ENCODE results near the gene ESPNL.
"Not testable (repeated sequence)": the region's sequence is repeated elsewhere in the genome, so short reads cannot be mapped to it uniquely, and the experiment has no call there.

ESPNL gene

DNA sequence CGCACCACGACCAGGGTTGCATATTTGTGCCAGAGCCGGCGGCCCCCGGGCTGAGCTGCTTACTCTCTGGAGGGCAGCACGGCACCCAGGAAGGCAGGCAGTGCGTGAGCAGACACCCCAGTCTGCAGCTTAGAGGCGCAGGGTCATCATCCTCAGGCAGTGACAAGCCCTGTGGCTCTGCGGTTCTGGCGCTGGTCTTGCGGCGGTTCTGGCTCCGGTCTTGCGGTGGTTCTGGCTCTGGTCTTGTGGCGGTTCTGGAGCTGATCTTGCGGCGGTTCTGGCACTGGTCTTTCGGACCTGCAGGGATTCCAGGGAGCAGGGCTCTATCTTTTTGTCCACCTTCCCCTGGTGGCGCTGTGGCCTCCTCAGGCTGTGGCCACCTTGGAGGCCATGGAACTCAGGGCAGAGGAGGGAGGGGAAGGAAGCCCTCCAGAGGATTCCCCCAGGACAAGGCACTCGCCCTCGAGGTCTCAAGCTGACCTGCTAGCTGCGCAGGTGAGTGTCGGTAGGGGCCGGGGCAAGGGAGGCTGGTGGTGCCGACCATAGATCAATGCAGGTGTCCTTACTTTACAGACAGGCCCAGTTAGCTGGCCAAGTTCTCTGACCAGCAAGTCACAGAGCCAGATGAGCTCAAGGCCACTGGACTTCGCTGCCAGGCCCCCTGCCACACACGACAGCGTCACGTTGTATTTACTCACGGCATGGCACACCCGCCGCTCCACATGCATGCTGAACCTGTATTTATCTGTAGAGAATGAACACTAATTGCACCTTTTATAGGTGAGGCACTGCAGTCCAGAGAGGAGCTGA is 14.9 kb downstream of the ESPNL start:
- DNase-seq (ENCODE audit: low read depth): no peak

DNA sequence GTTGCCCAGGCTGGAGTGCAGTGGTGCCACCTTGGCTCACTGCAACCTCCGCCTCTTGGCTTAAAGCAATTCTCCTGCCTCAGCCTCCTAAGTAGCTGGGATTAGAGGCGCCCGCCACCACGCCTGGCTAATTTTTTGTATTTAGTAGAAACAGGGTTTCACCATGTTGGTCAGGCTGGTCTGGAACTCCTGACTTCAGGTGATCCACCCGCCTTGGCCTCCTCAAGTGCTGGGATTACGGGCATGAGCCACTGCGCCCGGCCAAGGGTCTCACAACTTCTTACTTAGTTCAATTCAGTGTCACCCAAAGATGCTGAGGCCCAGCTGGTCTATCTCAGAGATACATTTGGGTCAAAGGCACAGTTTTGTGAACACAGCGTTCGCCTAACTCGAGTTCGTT is 15.6 kb downstream of the ESPNL start:
- not testable (repeated sequence) for DNase-seq (ENCODE audit: low read depth)

DNA sequence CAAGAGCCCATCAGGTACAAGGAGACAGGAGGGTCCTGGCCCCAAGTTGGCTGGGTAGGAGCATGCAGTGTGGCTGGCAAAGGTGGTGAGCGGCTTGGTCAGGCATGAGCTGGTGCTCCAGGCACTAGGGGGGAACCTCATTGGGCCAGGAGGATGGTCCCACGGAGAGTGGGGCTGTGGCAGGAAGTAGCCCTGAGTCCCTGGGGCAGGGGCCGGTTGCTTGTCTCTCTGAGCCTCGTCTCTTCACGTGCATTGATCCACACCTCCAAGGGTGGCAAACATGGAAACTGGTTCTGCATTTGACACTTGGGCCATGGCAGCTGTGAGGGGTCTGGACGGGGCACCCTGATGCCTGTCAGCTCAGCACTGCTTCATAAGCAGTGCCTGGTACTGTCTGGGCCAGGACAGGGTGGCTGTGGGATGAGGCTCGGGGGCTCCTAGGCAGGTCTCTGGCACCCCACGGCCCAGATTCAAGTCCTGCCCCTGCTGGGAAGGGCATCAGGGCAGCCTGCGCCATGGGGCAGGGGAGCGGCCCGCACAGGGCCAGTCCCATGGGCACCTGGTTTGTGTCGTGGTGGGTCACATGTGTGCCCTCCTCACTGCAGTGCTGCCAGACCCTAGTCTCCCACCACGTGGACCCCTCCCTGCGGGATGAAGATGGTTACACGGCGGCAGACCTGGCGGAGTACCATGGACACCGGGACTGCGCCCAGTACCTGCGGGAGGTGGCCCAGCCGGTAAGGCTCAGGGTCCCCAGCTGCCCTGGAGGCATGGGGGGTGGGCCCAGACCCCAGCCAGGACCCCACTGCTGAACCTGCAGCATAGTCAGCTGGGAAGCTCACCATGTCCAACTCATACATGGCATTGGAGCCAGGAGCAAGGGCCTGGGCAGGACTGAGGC is 16.4 kb downstream of the ESPNL start:
- no peak for DNase-seq (ENCODE audit: low read depth)

DNA sequence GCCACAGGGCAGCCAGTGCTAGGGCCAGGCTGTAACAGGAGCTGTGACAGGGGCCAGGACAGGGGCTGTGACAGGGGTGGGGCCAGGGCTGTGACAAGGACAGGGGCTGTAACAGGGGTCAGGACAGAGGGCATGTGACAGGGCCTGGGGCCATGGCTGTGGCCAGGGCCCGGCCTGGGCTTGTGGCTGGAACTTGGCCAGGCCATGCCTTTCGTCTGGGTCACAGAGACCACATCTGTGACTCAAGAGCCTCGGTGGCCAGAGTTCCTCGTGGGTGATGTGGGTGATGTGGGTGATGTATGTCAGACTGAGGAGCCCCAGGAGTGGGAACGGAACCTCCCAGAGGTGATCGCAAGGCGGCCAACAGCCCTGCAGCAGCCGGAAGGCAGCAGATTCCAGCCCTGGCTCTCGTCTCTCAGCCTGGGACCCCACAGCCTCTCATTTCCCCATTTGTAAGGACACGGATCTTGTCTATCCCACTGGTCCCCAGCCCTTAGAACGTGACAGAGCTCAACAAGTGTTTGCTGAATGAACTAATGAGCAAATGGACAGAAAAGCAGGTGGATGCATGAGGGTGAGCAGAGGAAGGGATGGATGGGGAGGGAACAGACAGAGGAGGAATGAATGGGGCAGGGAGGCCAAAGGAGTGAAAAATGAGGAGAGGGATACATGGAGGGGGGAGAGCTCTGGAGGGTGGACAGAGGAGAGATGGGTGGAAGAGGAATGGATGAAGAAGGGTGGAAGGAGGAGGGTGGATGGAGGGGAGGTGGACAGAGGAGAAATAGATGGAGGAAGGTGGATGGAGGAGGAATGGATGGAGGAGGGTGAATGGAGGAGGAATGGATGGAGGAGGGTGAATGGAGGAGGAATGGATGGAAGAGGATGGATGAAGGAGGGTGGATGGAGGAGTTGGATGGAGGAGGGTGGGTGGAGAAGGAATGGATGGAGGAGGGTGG is 17.3 kb downstream of the ESPNL start:
- no peak for DNase-seq (ENCODE audit: low read depth)

DNA sequence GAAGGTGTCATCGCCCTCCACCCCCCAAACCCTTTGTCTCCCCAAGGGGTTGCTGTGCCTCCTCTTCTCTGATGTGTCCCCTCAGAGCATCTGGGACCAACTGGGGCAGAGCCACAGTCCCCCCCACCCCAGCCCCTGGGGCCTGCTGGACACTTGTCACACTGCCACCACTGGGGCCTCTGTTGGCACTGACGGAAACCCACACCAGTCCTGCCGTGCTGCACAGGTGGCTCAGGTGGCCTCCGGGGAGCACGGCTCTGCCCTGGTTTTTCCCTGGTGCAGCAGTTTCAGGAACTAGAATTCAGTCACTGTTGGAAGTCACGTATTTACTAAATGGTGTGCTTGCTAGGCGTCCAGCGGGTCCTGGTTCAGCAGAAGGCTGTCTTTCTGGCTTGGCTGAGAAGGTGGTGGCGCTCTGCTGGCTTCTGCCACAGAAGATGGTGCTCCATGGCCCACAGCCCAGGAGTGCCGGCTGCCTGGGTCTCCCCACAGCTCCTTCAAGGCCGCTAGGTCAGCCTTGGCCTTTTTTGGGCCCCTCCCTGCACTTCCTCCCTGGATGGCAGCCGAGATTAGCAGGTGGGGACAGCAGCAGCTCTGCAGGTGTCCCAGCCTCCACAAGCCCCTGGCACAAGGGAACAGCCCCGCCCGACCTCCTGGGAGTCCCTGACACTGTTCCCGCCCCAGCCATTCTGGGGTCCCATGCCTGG is 19.8 kb downstream of the ESPNL start:
- no peak for DNase-seq (ENCODE audit: low read depth)

DNA sequence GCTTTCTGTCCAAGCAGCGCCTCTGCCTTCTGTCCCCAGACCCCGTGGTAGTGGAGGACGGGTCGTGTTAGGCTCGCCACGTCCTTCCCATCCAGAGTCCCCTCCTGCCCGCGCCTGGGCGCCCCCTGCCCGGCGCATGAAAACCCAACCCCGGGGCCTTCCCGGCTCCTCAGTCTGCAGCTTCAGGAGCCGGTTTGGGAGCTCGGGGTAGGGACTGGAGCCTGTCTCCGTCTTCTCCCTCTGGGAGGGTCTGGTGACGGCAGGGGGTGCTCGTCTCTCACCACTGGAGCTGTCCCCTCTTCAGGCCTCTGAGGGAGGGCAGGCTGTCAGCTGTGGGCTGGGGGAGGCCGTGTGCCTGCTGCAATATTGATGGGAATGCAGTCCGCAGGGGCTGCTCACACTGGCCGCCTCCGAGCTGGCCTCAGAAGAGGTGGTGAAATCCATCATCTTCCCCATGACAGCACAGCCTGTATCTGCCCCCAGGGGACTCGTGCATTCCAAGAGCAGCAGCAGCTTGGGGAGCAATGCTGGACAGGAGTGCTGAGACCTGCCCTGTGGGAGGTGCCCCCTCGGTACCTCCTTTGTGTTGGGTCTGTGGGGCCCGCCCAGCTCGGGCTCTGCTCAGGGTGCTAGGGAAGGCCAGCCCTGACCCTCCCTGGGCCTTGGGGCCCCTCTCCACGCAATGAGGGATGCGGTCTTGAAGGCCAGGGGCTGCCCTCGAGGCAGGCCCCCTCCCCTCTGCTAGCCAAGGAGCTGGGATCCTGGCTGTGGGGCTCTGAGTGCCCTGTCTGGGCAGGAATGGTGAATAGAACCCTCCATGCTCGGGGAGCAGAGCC is 20.5 kb downstream of the ESPNL start:
- DNase-seq (ENCODE audit: low read depth): no peak

DNA sequence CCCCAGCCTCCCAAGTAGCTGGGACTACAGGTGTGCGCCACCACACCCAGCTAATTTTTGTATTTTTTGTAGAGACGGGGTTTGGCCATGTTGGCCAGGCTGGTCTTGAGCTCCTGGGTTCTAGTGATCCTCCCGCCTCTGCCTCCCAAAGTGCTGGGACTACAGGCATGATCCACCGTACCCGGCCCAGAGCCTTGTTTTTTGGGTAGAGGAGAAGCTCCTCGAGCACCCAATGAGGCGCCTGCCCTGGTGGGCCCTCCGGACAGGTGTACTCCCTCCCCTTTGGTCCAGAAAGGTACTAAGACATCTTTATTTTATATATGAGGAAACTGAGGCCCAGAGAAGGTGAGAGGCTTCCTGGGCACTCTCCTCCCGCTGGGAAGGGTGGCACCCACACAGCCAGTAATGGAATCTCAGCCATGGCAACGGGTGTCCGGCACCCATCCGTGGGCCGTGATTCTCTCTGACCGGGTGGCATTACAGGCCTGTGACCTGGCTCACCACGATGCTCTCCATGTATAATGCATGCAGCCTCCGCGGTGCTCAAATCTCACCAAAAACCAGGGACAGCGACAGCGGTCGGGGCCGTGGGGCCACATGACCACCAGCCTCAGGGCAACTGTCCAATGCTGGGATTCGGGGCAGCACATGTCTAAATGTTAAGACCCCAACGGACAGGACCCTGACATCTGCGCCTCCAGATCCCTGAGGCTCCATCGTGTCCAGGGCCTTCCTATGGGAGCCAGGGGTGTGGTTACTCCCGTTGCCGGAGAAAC is 21.6 kb downstream of the ESPNL start:
- no peak for DNase-seq (ENCODE audit: low read depth)

DNA sequence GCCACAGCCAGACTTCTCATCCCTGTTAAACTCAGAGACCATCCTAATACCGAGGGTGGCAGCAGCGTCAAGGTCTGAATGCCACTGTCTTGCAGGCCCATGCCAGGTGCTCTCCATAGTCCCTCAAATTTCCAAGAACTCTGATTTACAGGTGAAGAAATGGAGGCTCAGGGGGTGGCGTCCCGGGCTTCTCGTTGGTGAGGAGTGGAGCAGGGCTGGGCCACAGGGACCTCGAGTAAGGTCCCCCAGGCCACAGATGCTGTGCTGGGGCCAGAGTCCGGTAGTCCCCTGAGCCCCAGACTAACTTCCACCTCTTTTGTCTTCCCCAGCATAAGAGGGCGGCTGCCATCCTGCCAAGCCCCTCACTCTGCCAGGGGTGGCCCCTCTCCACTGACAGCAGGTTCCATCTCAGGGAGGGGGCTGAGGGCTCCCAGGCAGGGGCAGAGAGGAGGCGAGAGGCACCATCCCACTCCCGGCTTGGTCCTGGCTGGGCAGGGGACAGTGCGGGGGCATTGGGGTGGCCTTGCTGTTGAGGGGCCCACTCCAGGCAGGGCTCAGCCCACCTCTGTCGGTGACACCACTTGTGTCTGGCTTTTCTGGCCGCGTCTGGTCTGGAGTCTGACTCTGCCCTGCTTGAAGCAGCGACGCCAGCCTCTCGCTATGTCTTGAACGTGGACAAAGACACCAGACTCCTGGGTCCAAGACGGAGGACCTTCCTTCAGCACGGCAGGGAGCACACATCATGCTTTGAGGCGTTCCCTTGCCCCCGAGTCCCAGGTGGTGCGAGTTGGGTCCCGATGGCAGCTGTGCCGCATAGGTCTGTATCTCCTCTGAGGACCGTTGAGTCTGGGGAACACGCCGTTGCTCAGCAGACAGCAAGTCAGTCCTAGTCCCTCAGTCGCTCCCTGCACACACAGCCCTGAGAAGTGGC is 22.4 kb downstream of the ESPNL start:
- no peak for DNase-seq (ENCODE audit: low read depth)

DNA sequence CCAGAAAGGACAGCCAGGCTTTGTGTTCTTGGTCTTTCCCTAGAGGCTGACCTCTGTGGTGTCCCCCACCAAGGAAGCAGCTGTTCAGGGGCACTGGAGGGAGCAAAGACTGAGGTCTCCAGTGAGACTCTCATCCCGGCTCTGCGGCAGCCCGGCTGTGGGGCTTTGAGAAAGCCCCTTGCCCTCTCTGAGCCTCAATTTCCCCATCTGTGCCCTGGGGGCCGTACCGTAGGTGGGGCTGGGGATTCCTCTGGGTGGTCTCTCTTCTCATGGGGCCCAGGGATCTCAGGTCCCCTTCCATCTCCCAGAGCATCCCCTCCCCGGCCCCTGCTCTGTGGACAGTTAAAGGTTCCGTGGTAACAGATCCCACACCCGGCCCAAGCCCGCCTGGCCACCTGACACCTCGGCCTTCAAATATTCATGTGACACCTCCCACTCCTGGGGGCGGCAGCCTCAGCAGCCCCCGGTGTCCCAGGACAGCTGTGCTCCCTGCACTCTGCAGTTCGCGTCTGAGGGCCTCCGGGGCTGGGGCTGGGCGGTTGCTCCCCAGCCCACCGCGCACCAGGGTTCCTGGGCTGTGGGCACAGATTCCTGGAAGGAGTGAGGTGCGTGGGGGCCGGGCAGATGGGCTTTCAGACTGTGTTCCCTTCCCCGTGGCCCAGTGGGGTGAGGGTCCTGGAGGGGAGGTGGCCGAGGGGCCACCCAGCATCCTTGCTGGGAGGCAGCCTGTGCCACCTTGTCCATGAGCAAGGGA is 23.3 kb downstream of the ESPNL start:
- no peak for DNase-seq (ENCODE audit: low read depth)

DNA sequence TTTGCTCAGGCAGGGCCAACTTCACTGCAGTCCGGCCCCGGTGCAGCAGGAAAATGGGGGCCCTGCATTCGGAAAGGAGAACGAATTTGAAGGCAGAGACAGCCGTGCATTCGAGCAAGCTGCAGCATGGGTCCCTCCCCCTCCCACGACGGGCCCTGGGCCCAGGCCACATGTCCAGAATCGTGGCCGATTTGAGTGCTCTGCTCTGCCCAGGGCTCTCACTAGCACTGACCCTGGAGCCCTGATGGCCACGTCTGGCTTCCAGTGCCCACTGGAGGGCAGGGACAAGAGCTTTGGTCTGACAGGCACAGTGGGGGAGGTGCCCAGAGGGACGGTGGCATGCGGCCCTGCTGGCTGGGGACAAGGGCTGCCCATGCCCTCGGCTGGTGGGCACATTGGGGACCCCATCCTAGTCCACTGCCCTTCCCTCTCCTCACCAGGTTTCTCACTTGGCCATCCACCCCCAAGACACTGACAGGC is 23.9 kb downstream of the ESPNL start:
- no peak for DNase-seq (ENCODE audit: low read depth)

DNA sequence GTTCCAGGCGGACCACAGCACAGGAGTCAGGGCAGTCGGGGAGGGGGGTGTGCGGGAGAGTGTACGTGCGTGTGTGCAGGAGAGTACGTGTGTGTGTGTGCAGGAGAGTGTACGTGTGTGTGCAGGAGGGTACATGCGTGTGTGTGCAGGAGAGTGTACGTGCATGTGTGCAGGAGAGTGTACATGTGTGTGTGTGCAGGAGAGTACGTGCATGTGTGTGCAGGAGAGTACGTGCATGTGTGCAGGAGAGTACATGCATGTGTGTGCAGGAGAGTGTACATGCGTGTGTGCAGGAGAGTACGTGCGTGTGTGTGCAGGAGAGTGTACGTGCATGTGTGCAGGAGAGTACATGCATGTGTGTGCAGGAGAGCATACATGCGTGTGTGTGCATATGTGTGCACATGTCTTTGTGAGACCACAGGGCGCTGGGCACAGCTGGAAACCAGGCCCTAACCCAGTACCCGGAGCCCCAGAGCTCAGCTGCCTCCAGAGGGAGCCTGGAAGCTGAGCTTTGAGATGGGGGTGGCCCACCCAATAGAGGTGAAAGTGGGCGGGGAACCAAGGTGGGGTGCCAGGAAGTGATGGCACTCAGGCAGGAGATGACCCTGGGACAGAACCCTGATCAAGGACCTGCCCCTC is 24.5 kb downstream of the ESPNL start:
- no peak for DNase-seq (ENCODE audit: low read depth)

DNA sequence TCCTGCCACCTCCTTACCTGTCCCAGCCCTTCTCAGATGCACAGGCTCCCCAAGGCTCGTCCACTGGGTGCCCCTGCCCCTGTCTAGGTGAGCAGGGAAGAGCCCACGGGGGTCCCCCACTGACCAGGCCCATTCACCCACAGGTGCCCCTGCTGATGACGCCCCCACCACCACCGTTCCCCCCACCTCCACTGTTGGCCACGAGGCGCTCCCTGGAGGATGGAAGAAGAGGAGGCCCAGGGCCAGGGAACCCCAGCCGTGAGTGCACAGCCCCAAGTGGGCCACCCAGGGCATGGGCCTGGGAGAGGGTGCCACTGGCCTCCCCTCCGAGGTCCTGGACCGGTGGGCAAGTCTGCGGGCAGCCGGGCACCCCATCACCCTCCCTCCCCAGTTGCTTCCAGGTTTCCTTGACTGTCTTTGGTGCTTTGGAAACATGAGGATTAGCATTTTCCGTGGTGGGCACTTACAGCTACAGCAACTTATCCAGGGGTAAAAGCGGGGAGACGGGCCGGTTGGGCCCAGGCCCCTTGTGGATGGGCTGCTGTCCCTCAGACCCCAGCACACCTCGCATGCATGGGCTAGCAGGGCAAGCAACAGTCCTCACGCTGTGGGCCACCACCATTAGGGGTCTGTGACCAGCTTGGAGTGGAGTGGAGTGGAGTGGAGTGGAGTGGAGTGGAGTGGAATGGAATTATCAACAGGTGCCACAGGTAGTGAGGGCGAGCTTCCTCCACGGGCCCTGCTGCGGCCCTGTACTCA is 25.2 kb downstream of the ESPNL start:
- DNase-seq (ENCODE audit: low read depth): no peak

DNA sequence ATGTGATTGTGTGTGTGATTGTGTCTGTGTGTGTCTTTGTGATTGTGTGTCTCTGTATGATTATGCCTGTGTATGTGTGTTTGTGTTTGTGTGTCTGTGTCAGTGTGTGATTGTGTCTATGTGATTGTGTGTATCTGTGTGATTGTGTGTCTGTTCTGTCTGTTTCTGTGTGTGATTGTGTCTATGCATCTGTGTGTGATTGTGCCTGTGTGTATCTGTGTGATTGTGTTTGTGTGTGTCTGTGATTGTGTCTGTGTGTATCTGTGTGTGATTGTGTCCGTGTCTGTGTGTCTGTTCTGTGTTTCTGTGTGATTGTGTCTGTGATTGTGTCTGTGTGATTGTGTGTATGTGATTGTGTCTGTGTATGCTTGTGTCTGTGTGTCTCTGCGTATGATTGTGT is 26.2 kb downstream of the ESPNL start:
- DNase-seq (ENCODE audit: low read depth): no peak

DNA sequence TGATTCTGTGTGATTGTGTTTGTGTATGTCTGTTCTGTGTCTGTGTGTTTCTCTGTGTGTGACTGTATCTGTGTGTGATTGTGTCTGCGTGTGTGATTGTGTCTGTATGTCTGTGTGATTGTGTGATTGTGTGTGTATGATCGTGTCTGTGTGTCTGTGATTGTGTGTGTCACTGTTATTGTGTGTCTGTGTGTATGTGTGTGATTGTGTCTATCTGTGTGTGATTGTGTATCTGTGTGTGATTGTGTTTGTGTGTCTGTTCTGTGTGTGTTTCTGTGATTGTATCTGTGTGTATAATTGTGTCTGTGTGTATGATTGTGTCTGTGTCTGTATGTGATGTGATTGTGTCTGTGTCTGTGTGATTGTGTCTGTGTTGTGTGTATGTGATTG is 26.6 kb downstream of the ESPNL start:
- no peak for DNase-seq (ENCODE audit: low read depth)

DNA sequence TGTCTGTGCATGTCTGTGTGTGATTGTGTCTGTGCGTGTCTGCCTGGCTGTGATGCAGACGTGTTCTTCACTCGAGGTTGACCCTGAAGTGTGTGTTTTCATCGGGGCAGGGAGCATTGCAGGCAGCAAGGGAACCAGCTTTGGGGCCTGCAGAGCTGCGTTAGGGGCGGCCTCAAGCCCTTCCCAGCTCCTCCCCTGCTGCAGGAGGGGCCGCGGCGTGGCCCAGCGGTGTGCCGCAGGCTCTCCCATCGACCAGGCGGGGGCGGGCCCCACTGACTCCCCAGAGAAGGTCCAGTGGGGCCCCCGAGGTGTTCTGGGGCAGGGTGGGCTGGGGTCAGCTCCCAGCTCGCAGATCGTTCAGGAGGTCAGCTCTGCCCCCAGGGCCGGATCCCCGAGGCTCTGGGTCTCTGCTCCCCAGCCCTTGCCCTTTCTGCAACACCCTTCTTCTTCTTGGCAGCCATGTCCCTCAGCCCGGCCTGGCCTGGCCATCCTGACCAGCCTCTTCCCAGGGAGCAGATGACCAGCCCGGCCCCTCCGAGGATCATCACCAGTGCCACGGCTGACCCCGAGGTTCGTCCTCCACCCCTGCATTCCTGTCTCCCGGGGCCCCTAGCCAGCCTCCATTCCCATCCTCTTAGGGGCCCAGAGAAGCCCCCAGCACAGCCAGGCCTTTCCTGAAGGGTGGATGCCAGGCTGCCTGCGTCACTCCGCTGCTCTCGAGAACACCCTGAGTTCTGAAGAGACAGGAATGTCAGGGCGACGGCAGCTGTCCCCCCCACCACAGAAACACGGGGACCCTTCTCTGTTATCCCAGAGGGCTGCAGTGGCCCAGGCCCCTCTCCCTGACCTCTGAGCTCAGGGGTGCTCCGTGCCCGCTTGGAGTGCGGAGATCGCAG is 27.3 kb downstream of the ESPNL start:
- no peak for DNase-seq (ENCODE audit: low read depth)

Data from GM04504 (cell line).